K562 (cell line): Measurements from ENCODE around the gene DOCK7. TPM values are rescaled to one million over a fixed set of nuclear protein-coding genes. Genes with fewer than 3 reads are reported as not detected.

Experiments used
- FOXJ3 ChIP-seq: sonication (generic); formaldehyde crosslinking; IDR thresholded peaks from 2 replicates; pipeline ENCODE4 v1.4.0; 2020; ENCODE audit warnings: mild to moderate bottlenecking, missing genetic modification reagents
- MCM3 ChIP-seq: fragments of 450-650 bp; IDR thresholded peaks from 2 replicates; pipeline ENCODE4 v1.6.1; 2016
- PURB ChIP-seq: sonication (generic); formaldehyde crosslinking; IDR thresholded peaks from 2 replicates; pipeline ENCODE4 v1.9.0; 2021; ENCODE audit warnings: low read depth, mild to moderate bottlenecking, missing genetic modification reagents
- TEAD4 ChIP-seq, 2 experiments: sonication (generic) in 1 of 2; formaldehyde crosslinking in 1 of 2; IDR thresholded peaks; 2 replicates each; pipeline versions ENCODE4 v1.6.1 to v1.8.0; 2012 to 2022; ENCODE audit warnings: borderline replicate concordance in 1 of 2, inconsistent platforms in 1 of 2, low read length in 1 of 2, mild to moderate bottlenecking in 1 of 2, missing genetic modification reagents in 1 of 2
- ZNF124 ChIP-seq: sonication (generic); formaldehyde crosslinking; IDR thresholded peaks from 2 replicates; pipeline ENCODE4 v1.8.1; 2022; ENCODE audit warnings: missing genetic modification reagents
- ZNF76 ChIP-seq: fragments of 250-450 bp; sonication (Bioruptor Pico); IDR thresholded peaks from 2 replicates; pipeline ENCODE4 v1.4.0; 2020; ENCODE audit warnings: mild to moderate bottlenecking, moderate library complexity, borderline replicate concordance
- polyA plus RNA-seq, 8 experiments: library from polyadenylated mRNA; depleted of rRNA in 4 of 8; stranded (reverse) in 5 of 8; unstranded in 3 of 8; fragments of >200 nt; fragmentation: Nextera tagmentation in 2 of 8; fragmentation: Illumina TruSeq in 1 of 8; extraction: Ambion mirVana in 2 of 8; extraction: Trizol in 1 of 8; gene quantifications; 2 replicates each; pipeline versions ENCODE4 v1.2.1 to v1.2.3, GENCODE V29; 2011 to 2014; ENCODE audit warnings: inconsistent platforms in 1 of 8, missing spikeins in 1 of 8
- total RNA-seq, 7 experiments: library from RNA; depleted of rRNA in 6 of 7; stranded (reverse); fragments of >200 nt in 6 of 7; fragmentation: Illumina TruSeq in 2 of 7; extraction: Trizol in 2 of 7; gene quantifications; 2 replicates each; pipeline versions ENCODE4 v1.2.1 to v1.2.3, GENCODE V29; 2011 to 2021; ENCODE audit warnings: low replicate concordance in 1 of 7
- TF ChIP-seq, protein P1 (sequence below): fragments of 200-800 bp; sonication (Bioruptor generic); IDR thresholded peaks from 2 replicates; pipeline ENCODE4 v1.6.1; 2016; ENCODE audit warnings: missing genetic modification characterization, missing compliant biosample characterization

DOCK7 gene
- total and polyA plus RNA-seq, 9 of the 15 experiments (the other 6 are each of a cell fraction or from before 2014, with no cell fraction given) = 4.9 to 35.1 (median 12.6) TPM

DNA sequence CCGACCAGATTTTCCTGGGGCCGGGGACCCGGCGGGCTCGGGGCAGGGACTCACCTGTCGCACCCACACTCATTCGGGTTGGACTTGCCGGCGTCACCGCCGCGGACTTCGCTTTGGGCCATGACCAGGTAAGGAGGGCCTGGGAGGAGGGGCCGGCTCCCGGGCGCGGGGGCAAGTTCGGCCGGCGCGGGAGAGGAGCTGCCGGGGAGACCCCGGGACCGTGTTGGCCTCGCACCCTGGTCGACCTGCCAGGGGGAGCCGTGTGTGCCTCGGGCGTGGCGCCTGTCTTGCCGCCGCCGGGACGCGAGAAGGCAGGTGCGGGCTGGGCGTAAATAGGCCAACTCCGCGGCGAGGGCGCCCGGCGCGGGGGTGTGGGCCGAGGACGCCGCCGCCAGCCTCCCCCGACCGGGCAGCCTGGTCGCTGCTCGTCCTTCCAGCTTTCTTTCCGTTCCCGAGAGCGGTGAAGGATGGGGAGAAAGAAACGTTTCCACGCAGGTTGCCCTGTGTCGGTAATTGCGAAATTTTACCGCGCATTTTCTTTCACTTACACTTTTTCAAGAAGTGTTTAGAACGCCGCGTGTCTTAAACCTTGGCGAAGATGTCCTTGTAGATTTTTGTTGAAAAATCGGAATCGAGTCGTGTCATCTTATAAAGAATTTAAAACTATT is 250.8 kb downstream of the DOCK7 start (continued):
- TF ChIP-seq, protein P1, sequence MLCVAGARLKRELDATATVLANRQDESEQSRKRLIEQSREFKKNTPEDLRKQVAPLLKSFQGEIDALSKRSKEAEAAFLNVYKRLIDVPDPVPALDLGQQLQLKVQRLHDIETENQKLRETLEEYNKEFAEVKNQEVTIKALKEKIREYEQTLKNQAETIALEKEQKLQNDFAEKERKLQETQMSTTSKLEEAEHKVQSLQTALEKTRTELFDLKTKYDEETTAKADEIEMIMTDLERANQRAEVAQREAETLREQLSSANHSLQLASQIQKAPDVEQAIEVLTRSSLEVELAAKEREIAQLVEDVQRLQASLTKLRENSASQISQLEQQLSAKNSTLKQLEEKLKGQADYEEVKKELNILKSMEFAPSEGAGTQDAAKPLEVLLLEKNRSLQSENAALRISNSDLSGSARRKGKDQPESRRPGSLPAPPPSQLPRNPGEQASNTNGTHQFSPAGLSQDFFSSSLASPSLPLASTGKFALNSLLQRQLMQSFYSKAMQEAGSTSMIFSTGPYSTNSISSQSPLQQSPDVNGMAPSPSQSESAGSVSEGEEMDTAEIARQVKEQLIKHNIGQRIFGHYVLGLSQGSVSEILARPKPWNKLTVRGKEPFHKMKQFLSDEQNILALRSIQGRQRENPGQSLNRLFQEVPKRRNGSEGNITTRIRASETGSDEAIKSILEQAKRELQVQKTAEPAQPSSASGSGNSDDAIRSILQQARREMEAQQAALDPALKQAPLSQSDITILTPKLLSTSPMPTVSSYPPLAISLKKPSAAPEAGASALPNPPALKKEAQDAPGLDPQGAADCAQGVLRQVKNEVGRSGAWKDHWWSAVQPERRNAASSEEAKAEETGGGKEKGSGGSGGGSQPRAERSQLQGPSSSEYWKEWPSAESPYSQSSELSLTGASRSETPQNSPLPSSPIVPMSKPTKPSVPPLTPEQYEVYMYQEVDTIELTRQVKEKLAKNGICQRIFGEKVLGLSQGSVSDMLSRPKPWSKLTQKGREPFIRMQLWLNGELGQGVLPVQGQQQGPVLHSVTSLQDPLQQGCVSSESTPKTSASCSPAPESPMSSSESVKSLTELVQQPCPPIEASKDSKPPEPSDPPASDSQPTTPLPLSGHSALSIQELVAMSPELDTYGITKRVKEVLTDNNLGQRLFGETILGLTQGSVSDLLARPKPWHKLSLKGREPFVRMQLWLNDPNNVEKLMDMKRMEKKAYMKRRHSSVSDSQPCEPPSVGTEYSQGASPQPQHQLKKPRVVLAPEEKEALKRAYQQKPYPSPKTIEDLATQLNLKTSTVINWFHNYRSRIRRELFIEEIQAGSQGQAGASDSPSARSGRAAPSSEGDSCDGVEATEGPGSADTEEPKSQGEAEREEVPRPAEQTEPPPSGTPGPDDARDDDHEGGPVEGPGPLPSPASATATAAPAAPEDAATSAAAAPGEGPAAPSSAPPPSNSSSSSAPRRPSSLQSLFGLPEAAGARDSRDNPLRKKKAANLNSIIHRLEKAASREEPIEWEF (CRISPR knock-in tag) = no peak
- TF ChIP-seq ZNF124 (CRISPR knock-in tag) (0 out of 2 replicates have a peak, but pooled peaks have one; percentile 70), ZNF76 (CRISPR knock-in tag) (no peak), PURB (CRISPR knock-in tag) (no peak), FOXJ3 (CRISPR knock-in tag) (no peak), TEAD4 (IDR thresholded peaks at IDR 0.05; ENCODE audit: low read length) (no peak), TEAD4 (CRISPR knock-in tag; IDR thresholded peaks at IDR 0.05; ENCODE audit: borderline replicate concordance) (0 out of 2 replicates have a peak, but pooled peaks have one; percentile 43), MCM3 (no peak)
